ENCODE results near the gene TMPRSS11D. TPM values are rescaled to one million over a fixed set of nuclear protein-coding genes. Genes with fewer than 3 reads are reported as not detected.

Gene TMPRSS11D
- total and polyA plus RNA-seq, 7 experiments from 2014 or later = not detected

GRCh38 chr4:67861513-67861912, 22.3 kb downstream of the TMPRSS11D start:
- no peaks in the 10 kb centered on the region for H3K36me3 Mint-ChIP-seq
- ChIA-PET CTCF (no interaction called here), POLR2A (no interaction called here)
- DNase-seq = no peak
- no peaks in the 10 kb centered on the region for H3K36me3 ChIP-seq (ENCODE audit: control insufficient read depth in 2 of 3, insufficient read depth in 3 of 3, low read length in 3 of 3)
- no peak overlapping the region for H3K4me3 ChIP-seq (ENCODE audit: low read length)
- no peaks in the 10 kb centered on the region for H3K4me1 ChIP-seq (ENCODE audit: control insufficient read depth in 2 of 2, insufficient read depth in 2 of 2, low read length in 2 of 2)
- H3K9me3 Mint-ChIP-seq = peaks cover 0 to 22% (median 10%) of the 10 kb centered on the region in 11 donors
- peaks cover 3 to 46% (median 17%) of the 10 kb centered on the region in 5 donors for H3K27me3 Mint-ChIP-seq
- H3K4me3 Mint-ChIP-seq = no peak overlapping the region
- intact Hi-C loops (cut with micrococcal nuclease) = no loop called here
- ATAC-seq = no peak
- H3K27ac ChIP-seq (ENCODE audit: low read depth, low read length) = no peak overlapping the region
- H3K27me3 ChIP-seq (ENCODE audit: control insufficient read depth in 2 of 2, insufficient read depth in 2 of 2, low read length in 2 of 2) = no peaks in the 10 kb centered on the region
- H3K27ac Mint-ChIP-seq = no peak overlapping the region
- H3K4me1 Mint-ChIP-seq = no peaks in the 10 kb centered on the region
- no peaks in the 10 kb centered on the region for H3K9me3 ChIP-seq (ENCODE audit: control insufficient read depth in 2 of 3, low read length in 3 of 3)

- Histone ChIP-seq H3K36me3 (ENCODE audit: control insufficient read depth in 2 of 3, insufficient read depth in 3 of 3, low read length in 3 of 3) (no peaks in the 10 kb centered on the region), H3K4me3 (ENCODE audit: low read length) (no peak overlapping the region), H3K9me3 (ENCODE audit: control insufficient read depth in 2 of 3, low read length in 3 of 3) (no peaks in the 10 kb centered on the region), H3K27me3 (ENCODE audit: control insufficient read depth in 2 of 2, insufficient read depth in 2 of 2, low read length in 2 of 2) (no peaks in the 10 kb centered on the region), H3K27ac (ENCODE audit: low read depth, low read length) (no peak overlapping the region), H3K4me1 (ENCODE audit: control insufficient read depth in 2 of 2, insufficient read depth in 2 of 2, low read length in 2 of 2) (no peaks in the 10 kb centered on the region)
- no peak overlapping the region for H3K4me3 Mint-ChIP-seq
- peaks cover 3 to 25% (median 4%) of the 10 kb centered on the region in 5 donors for H3K27me3 Mint-ChIP-seq
- DNase-seq = no peak
- peaks cover 0 to 15% (median 7%) of the 10 kb centered on the region in 11 donors for H3K9me3 Mint-ChIP-seq
- no peak for ATAC-seq
- peaks cover 0 to 3% (median 0%) of the 10 kb centered on the region in 5 donors for H3K36me3 Mint-ChIP-seq
- ChIA-PET CTCF (no interaction called here), POLR2A (no interaction called here)
- H3K27ac Mint-ChIP-seq = no peak overlapping the region
- no peaks in the 10 kb centered on the region for H3K4me1 Mint-ChIP-seq
- intact Hi-C loops (cut with micrococcal nuclease) = no loop called here
Measured at GRCh38 chr4:67853336-67853735, 30.5 kb downstream of the TMPRSS11D start.

- ChIA-PET POLR2A (no interaction called here), CTCF (no interaction called here)
- H3K9me3 ChIP-seq (ENCODE audit: control insufficient read depth in 2 of 3, low read length in 3 of 3) = no peaks in the 10 kb centered on the region
- H3K27ac ChIP-seq (ENCODE audit: low read depth, low read length) = no peak overlapping the region
- DNase-seq (no peak), ATAC-seq (no peak)
- Mint-ChIP-seq H3K9me3 (peaks cover 0 to 26% (median 10%) of the 10 kb centered on the region in 11 donors), H3K27me3 (peaks cover 0 to 3% (median 0%) of the 10 kb centered on the region in 5 donors), H3K4me3 (no peak overlapping the region), H3K4me1 (no peaks in the 10 kb centered on the region), H3K36me3 (peaks cover 0 to 10% (median 0%) of the 10 kb centered on the region in 5 donors), H3K27ac (no peak overlapping the region)
- intact Hi-C loops (cut with micrococcal nuclease) = no loop called here
- no peaks in the 10 kb centered on the region for H3K36me3 ChIP-seq (ENCODE audit: control insufficient read depth in 2 of 3, insufficient read depth in 3 of 3, low read length in 3 of 3)
- no peaks in the 10 kb centered on the region for H3K4me1 ChIP-seq (ENCODE audit: control insufficient read depth in 2 of 2, insufficient read depth in 2 of 2, low read length in 2 of 2)
- peaks cover 0 to 3% of the 10 kb centered on the region in 2 donors for H3K27me3 ChIP-seq (ENCODE audit: control insufficient read depth in 2 of 2, insufficient read depth in 2 of 2, low read length in 2 of 2)
- H3K4me3 ChIP-seq (ENCODE audit: low read length) = no peak overlapping the region
Measured at GRCh38 chr4:67820903-67821302, 62.9 kb downstream of the TMPRSS11D start.

GRCh38 chr4:67810011-67810410, 73.8 kb downstream of the TMPRSS11D start:
- DNase-seq (no peak), ATAC-seq (no peak)
- Histone ChIP-seq H3K27ac (ENCODE audit: low read depth, low read length) (no peak overlapping the region), H3K9me3 (ENCODE audit: control insufficient read depth in 2 of 3, low read length in 3 of 3) (peaks cover 0 to 8% (median 0%) of the 10 kb centered on the region in 3 experiments), H3K4me1 (ENCODE audit: control insufficient read depth in 2 of 2, insufficient read depth in 2 of 2, low read length in 2 of 2) (no peaks in the 10 kb centered on the region), H3K4me3 (ENCODE audit: low read length) (no peak overlapping the region), H3K36me3 (ENCODE audit: control insufficient read depth in 2 of 3, insufficient read depth in 3 of 3, low read length in 3 of 3) (no peaks in the 10 kb centered on the region), H3K27me3 (ENCODE audit: control insufficient read depth in 2 of 2, insufficient read depth in 2 of 2, low read length in 2 of 2) (no peaks in the 10 kb centered on the region)
- peaks cover 10 to 56% (median 29%) of the 10 kb centered on the region in 11 donors for H3K9me3 Mint-ChIP-seq
- intact Hi-C loops (cut with micrococcal nuclease) = no loop called here
- CTCF ChIA-PET = no interaction called here
- H3K4me1 Mint-ChIP-seq = no peaks in the 10 kb centered on the region
- H3K27ac Mint-ChIP-seq = no peak overlapping the region
- POLR2A ChIA-PET = no interaction called here
- no peak overlapping the region for H3K4me3 Mint-ChIP-seq
- H3K27me3 Mint-ChIP-seq = no peaks in the 10 kb centered on the region
- peaks cover 3 to 18% (median 10%) of the 10 kb centered on the region in 5 donors for H3K36me3 Mint-ChIP-seq

GRCh38 chr4:67809502-67809901, 74.3 kb downstream of the TMPRSS11D start:
- Histone ChIP-seq H3K27me3 (ENCODE audit: control insufficient read depth in 2 of 2, insufficient read depth in 2 of 2, low read length in 2 of 2) (no peaks in the 10 kb centered on the region), H3K9me3 (ENCODE audit: control insufficient read depth in 2 of 3, low read length in 3 of 3) (peaks cover 0 to 8% (median 0%) of the 10 kb centered on the region in 3 experiments), H3K4me1 (ENCODE audit: control insufficient read depth in 2 of 2, insufficient read depth in 2 of 2, low read length in 2 of 2) (no peaks in the 10 kb centered on the region), H3K27ac (ENCODE audit: low read depth, low read length) (no peak overlapping the region), H3K36me3 (ENCODE audit: control insufficient read depth in 2 of 3, insufficient read depth in 3 of 3, low read length in 3 of 3) (no peaks in the 10 kb centered on the region), H3K4me3 (ENCODE audit: low read length) (no peak overlapping the region)
- Mint-ChIP-seq H3K36me3 (peaks cover 3 to 19% (median 10%) of the 10 kb centered on the region in 5 donors), H3K4me3 (no peak overlapping the region), H3K9me3 (peaks cover 10 to 51% (median 29%) of the 10 kb centered on the region in 11 donors), H3K27ac (no peak overlapping the region), H3K27me3 (no peaks in the 10 kb centered on the region), H3K4me1 (no peaks in the 10 kb centered on the region)
- POLR2A ChIA-PET = no interaction called here
- ATAC-seq (no peak), DNase-seq (no peak)
- intact Hi-C loops (cut with micrococcal nuclease) = no loop called here
- CTCF ChIA-PET = no interaction called here

GRCh38 chr4:67796810-67797209, 87.0 kb downstream of the TMPRSS11D start:
- Histone ChIP-seq H3K4me3 (ENCODE audit: low read length) (no peak overlapping the region), H3K27me3 (ENCODE audit: control insufficient read depth in 2 of 2, insufficient read depth in 2 of 2, low read length in 2 of 2) (no peaks in the 10 kb centered on the region), H3K36me3 (ENCODE audit: control insufficient read depth in 2 of 3, insufficient read depth in 3 of 3, low read length in 3 of 3) (no peaks in the 10 kb centered on the region), H3K4me1 (ENCODE audit: control insufficient read depth in 2 of 2, insufficient read depth in 2 of 2, low read length in 2 of 2) (no peaks in the 10 kb centered on the region), H3K27ac (ENCODE audit: low read depth, low read length) (no peak overlapping the region), H3K9me3 (ENCODE audit: control insufficient read depth in 2 of 3, low read length in 3 of 3) (no peaks in the 10 kb centered on the region)
- no peak for ATAC-seq
- no peaks in the 10 kb centered on the region for H3K4me1 Mint-ChIP-seq
- ChIA-PET CTCF (no interaction called here), POLR2A (no interaction called here)
- intact Hi-C loops (cut with micrococcal nuclease) = no loop called here
- peaks cover 0 to 6% (median under 1%) of the 10 kb centered on the region in 5 donors for H3K36me3 Mint-ChIP-seq
- no peak overlapping the region for H3K27ac Mint-ChIP-seq
- H3K27me3 Mint-ChIP-seq = no peaks in the 10 kb centered on the region
- H3K4me3 Mint-ChIP-seq = no peak overlapping the region
- no peak for DNase-seq
- H3K9me3 Mint-ChIP-seq = peaks cover 0 to 4% (median 0%) of the 10 kb centered on the region in 11 donors

- Mint-ChIP-seq H3K9me3 (peaks cover 0 to 5% (median 0%) of the 10 kb centered on the region in 11 donors), H3K27me3 (no peaks in the 10 kb centered on the region), H3K4me1 (no peaks in the 10 kb centered on the region), H3K36me3 (peaks cover 0 to 9% (median 3%) of the 10 kb centered on the region in 5 donors), H3K4me3 (no peak overlapping the region), H3K27ac (no peak overlapping the region)
- no peaks in the 10 kb centered on the region for H3K4me1 ChIP-seq (ENCODE audit: control insufficient read depth in 2 of 2, insufficient read depth in 2 of 2, low read length in 2 of 2)
- no peaks in the 10 kb centered on the region for H3K27me3 ChIP-seq (ENCODE audit: control insufficient read depth in 2 of 2, insufficient read depth in 2 of 2, low read length in 2 of 2)
- no peak for DNase-seq
- H3K4me3 ChIP-seq (ENCODE audit: low read length) = no peak overlapping the region
- H3K9me3 ChIP-seq (ENCODE audit: control insufficient read depth in 2 of 3, low read length in 3 of 3) = no peaks in the 10 kb centered on the region
- ATAC-seq = no peak
- ChIA-PET POLR2A (no interaction called here), CTCF (no interaction called here)
- H3K36me3 ChIP-seq (ENCODE audit: control insufficient read depth in 2 of 3, insufficient read depth in 3 of 3, low read length in 3 of 3) = no peaks in the 10 kb centered on the region
- H3K27ac ChIP-seq (ENCODE audit: low read depth, low read length) = no peak overlapping the region
- intact Hi-C loops (cut with micrococcal nuclease) = no loop called here
Measured at GRCh38 chr4:67790721-67791120, 93.1 kb downstream of the TMPRSS11D start.
